GDM1 (cell line): ENCODE measurements around the gene CDS2.

ENCODE experiments used
- DNase-seq: peaks from one replicate; lab custom pipeline; 2025; lab: John Stamatoyannopoulos, UW

The CDS2 gene

GRCh38 chr20:5212907-5213487 lies 86.2 kb downstream of the CDS2 start:
- no peak for DNase-seq

GRCh38 chr20:5214826-5215225 lies 88.0 kb downstream of the CDS2 start:
- DNase-seq: no peak

- no peak for DNase-seq
These were observed 89.0 kb downstream of the CDS2 start for GRCh38 chr20:5215672-5216304.

DNA sequence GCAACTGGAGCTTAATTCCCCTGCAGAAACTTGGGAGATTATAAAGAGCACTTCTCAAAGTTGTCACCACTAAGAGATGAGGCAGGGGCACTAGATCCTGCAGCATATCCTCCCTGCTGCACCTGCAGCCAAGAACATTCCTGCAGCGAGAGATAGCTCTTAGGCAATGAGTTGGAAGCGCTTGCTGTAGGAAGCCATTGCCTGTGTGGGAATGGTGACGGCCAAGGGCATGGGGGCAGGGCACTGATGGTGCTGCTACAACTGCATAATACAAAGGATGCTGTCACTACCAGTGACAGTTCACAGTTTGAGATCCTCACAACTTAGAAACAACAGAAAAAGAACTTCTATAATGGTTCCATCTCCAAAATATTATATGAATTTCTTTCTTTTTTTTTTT lies 89.9 kb downstream of the CDS2 start:
- no peak for DNase-seq

DNA sequence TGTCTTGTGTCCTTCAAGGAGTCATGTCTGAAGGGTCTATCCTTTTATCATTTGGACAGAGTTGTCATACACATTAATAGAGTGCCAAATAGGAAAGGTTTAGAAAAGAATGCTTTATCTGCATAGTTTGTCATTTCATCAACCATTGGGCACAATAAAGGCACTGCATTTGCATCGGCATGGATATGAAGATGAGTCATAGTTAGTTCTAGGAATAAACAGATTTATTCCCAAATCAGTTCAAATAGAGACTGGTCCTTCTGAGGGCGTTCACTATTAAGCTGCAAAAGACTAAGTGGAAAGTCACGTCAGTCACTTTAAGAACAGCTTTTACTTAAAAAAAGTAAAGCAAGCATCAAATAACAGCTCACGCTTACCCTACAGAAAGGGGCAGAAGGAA lies 90.8 kb downstream of the CDS2 start:
- DNase-seq: no peak

- DNase-seq: no peak
These were observed 93.7 kb downstream of the CDS2 start for GRCh38 chr20:5220321-5221060.

DNA sequence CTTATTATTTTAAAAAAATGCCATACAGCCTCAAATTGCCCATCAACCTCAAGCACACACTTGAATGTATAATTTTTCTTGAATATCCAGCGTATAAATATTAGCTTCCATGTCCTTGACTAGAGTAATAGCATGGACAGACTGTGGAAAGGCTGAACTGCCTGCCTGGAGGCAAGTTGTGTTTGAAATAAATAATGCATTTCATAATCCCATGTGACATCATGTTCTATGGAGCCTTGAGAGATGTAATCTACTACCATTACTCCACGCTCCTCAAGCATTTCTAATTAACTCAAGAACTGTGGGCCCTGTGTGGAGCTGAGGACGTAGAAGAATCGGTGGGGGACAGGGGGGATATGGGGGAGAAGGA lies 94.2 kb downstream of the CDS2 start:
- DNase-seq: no peak

GRCh38 chr20:5222919-5223634 lies 96.3 kb downstream of the CDS2 start:
- DNase-seq: peak; percentile 41

- DNase-seq: no peak
These were observed 103.7 kb downstream of the CDS2 start for GRCh38 chr20:5230544-5230943.

- DNase-seq: no peak
These were observed 107.3 kb downstream of the CDS2 start for GRCh38 chr20:5234158-5234557.

- DNase-seq: no peak
These were observed 108.2 kb downstream of the CDS2 start for GRCh38 chr20:5234978-5235377.
